Measurements from ENCODE around the gene KRT79. TPM values are rescaled to one million over a fixed set of nuclear protein-coding genes. Genes with fewer than 3 reads are reported as not detected.

KRT79 gene
- total and polyA plus RNA-seq, 4 donors: 0.02 to 1.5 (median 0.12) TPM; not detected in 1

DNA sequence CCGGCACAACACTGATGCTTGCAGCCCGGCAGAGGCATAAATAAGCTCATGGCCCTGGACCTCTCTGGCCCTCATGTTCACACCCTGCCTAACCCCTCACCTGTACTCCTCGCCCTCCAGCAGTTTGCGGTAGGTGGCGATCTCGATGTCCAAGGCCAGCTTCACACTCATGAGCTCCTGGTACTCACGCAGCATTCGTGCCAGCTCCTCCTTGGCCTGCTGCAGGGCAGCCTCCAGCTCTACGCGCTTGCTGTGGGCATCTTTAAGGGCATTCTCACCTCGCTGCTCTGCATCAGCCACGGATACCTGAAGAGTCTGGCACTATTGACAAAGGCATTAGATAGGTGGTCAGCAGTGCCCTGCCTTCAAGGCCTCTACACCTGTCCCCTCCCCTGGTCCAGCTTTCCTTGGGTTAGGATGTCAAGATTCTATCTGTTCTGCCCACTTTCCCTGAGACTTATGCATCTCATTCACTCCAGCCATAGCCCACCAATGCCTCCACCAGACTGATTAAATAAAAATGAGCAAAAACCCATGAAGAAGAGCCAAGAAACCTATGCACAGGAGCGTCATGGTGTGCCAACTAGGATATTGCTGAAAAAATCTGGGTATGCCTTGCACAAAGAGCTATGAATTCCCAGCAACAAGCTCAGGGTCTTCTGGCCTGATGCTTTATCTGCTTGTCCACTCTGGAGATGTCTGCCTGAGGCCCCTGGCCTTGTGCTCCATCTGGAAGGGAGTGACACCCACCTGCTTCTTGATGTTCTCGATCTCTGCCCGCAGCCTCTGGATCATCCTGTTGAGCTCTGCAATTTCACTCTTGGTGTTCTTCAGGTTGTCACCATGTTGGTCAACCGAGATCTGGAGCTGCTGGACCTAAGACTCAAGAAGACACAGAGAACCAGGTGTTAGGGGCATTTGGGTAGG, 26.3 kb downstream of the KRT79 start:
- TF ChIP-seq CTCF (IDR thresholded peaks at IDR 0.05; ENCODE audit: control extremely low read depth, extremely low read depth): no peak
- no peaks in the 10 kb centered on the region for H3K36me3 ChIP-seq (ENCODE audit: control insufficient read depth in 4 of 4, insufficient read depth in 4 of 4, low read length in 4 of 4)
- no peak overlapping the region for H3K9ac ChIP-seq (ENCODE audit: insufficient read depth in 1 of 2, low read length in 2 of 2)
- H3K4me3 ChIP-seq: no peak overlapping the region
- H3K27ac ChIP-seq (ENCODE audit: low read depth in 1 of 2, low read length in 1 of 2): no peak overlapping the region
- peaks cover 0 to 36% (median 2%) of the 10 kb centered on the region in 3 donors for H3K27me3 ChIP-seq (ENCODE audit: control insufficient read depth in 3 of 3, insufficient read depth in 3 of 3, low read length in 2 of 3)
- DNase-seq (no peak), ATAC-seq (ENCODE audit: insufficient read depth, low FRiP score) (no peak)
- 86 to 90% methylated on average over 16 of the region's 16 CpGs for WGBS, 2 donors
- H3K9me3 ChIP-seq (ENCODE audit: control insufficient read depth in 4 of 4, insufficient read depth in 3 of 4, low read length in 3 of 4): peaks cover 0 to 3% (median 0%) of the 10 kb centered on the region in 4 donors
- H3K4me1 ChIP-seq (ENCODE audit: control insufficient read depth in 5 of 5, insufficient read depth in 5 of 5, low read length in 5 of 5): no peaks in the 10 kb centered on the region

- 90 to 95% methylated on average over 11 of the region's 11 CpGs for WGBS, 2 donors
- no peak overlapping the region for H3K4me3 ChIP-seq
- no peak overlapping the region for H3K27ac ChIP-seq (ENCODE audit: low read depth in 1 of 2, low read length in 1 of 2)
- peaks cover 0 to 32% (median 5%) of the 10 kb centered on the region in 3 donors for H3K27me3 ChIP-seq (ENCODE audit: control insufficient read depth in 3 of 3, insufficient read depth in 3 of 3, low read length in 2 of 3)
- no peak for TF ChIP-seq CTCF (IDR thresholded peaks at IDR 0.05; ENCODE audit: control extremely low read depth, extremely low read depth)
- DNase-seq (no peak), ATAC-seq (ENCODE audit: insufficient read depth, low FRiP score) (no peak)
- no peak overlapping the region for H3K9ac ChIP-seq (ENCODE audit: insufficient read depth in 1 of 2, low read length in 2 of 2)
- no peaks in the 10 kb centered on the region for H3K36me3 ChIP-seq (ENCODE audit: control insufficient read depth in 4 of 4, insufficient read depth in 4 of 4, low read length in 4 of 4)
- peaks cover 0 to 3% (median 0%) of the 10 kb centered on the region in 4 donors for H3K9me3 ChIP-seq (ENCODE audit: control insufficient read depth in 4 of 4, insufficient read depth in 3 of 4, low read length in 3 of 4)
- H3K4me1 ChIP-seq (ENCODE audit: control insufficient read depth in 5 of 5, insufficient read depth in 5 of 5, low read length in 5 of 5): no peaks in the 10 kb centered on the region
These were observed 27.1 kb downstream of the KRT79 start for GRCh38 chr12:52806821-52807543.

DNA sequence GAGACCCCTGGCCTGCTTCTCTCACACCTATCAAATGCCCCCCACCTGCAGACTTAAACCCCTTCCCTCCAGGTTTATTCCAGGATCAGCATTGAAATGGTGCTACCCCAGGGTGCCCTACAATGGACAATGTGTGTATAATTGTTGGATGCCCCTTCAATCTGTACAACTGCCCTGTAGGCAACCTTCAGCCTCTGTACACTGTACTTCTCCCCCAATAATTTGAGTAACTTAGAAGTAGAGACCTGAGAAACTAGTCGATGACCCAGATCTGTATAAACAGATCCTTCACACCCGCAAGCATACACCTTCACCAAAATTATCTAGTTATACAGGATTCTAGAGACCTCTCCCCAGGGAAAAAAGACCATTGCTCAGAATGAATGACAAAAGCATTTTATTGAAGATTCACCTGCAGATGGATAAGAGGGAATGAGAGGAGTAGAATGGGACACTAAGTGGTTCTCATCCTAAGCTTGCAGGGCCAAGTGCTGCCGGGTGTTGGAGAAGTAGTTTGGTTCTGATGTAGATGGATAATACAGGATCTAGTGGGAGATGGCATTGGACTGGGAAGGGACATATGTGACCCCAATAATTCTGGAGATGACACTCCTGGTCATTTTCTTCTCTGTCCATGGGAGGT, 27.8 kb downstream of the KRT79 start:
- no peak for TF ChIP-seq CTCF (IDR thresholded peaks at IDR 0.05; ENCODE audit: control extremely low read depth, extremely low read depth)
- H3K9ac ChIP-seq (ENCODE audit: insufficient read depth in 1 of 2, low read length in 2 of 2): no peak overlapping the region

More for the DNA sequence above, 27.8 kb downstream of the KRT79 start:
- peaks cover 0 to 31% (median 3%) of the 10 kb centered on the region in 3 donors for H3K27me3 ChIP-seq (ENCODE audit: control insufficient read depth in 3 of 3, insufficient read depth in 3 of 3, low read length in 2 of 3)
- no peak overlapping the region for H3K4me3 ChIP-seq
- peaks cover 0 to 3% (median 0%) of the 10 kb centered on the region in 4 donors for H3K9me3 ChIP-seq (ENCODE audit: control insufficient read depth in 4 of 4, insufficient read depth in 3 of 4, low read length in 3 of 4)
- 95 to 98% methylated on average over 3 of the region's 3 CpGs for WGBS, 2 donors
- no peak overlapping the region for H3K27ac ChIP-seq (ENCODE audit: low read depth in 1 of 2, low read length in 1 of 2)
- ATAC-seq (ENCODE audit: insufficient read depth, low FRiP score) (no peak), DNase-seq (no peak)
- no peaks in the 10 kb centered on the region for H3K36me3 ChIP-seq (ENCODE audit: control insufficient read depth in 4 of 4, insufficient read depth in 4 of 4, low read length in 4 of 4)
- no peaks in the 10 kb centered on the region for H3K4me1 ChIP-seq (ENCODE audit: control insufficient read depth in 5 of 5, insufficient read depth in 5 of 5, low read length in 5 of 5)

All from lung (tissue), 12 donors.